Measurements from ENCODE around the gene ZMIZ2. TPM values are rescaled to one million over a fixed set of nuclear protein-coding genes. Genes with fewer than 3 reads are reported as not detected.

ZMIZ2 gene
- total and polyA plus RNA-seq, 2 of the 8 experiments (the other 6 are each of a cell fraction or from before 2014, with no cell fraction given) = 24.4 to 66.4 TPM

GRCh38 chr7:44740055-44740454, 8.6 kb upstream of the ZMIZ2 start:
- no peak for TF ChIP-seq NRF1 (IDR thresholded peaks at IDR 0.05; ENCODE audit: low read depth, low read length)
- no peak for TF ChIP-seq ASH2L (IDR thresholded peaks at IDR 0.05; ENCODE audit: low read length)
- no peak for TF ChIP-seq SRF (IDR thresholded peaks at IDR 0.05; ENCODE audit: low read depth, low read length)
- TF ChIP-seq TCF12 (IDR thresholded peaks at IDR 0.05; ENCODE audit: low read depth, low read length) = no peak
- TF ChIP-seq POLR2AphosphoS5 (IDR thresholded peaks at IDR 0.05; ENCODE audit: low read depth, low read length) = no peak
- no peak for TF ChIP-seq CBX5 (IDR thresholded peaks at IDR 0.05; ENCODE audit: low read depth, low read length)
- no peak for TF ChIP-seq YY1 (IDR thresholded peaks at IDR 0.05; ENCODE audit: low read depth, low read length)
- TF ChIP-seq EP300 (IDR thresholded peaks at IDR 0.05; ENCODE audit: borderline replicate concordance in 1 of 2, low read depth in 2 of 2, low read length in 2 of 2) = no peak
- no peak for TF ChIP-seq CBX8 (IDR thresholded peaks at IDR 0.05; ENCODE audit: borderline replicate concordance, low read depth, low read length)
- TF ChIP-seq TEAD4 (IDR thresholded peaks at IDR 0.05; ENCODE audit: low read depth, low read length) = no peak
- no peak overlapping the region for H3K27ac ChIP-seq (ENCODE audit: low read depth, low read length)
- no peak overlapping the region for H4K91ac ChIP-seq (replicated peaks; ENCODE audit: insufficient read length, low read length)
- H4K5ac ChIP-seq (ENCODE audit: insufficient read length, low read depth, low read length) = no peak overlapping the region
- H3K4ac ChIP-seq (replicated peaks; ENCODE audit: insufficient read length, low read depth, low read length) = no peak overlapping the region
- H3K9me3 ChIP-seq (ENCODE audit: insufficient read depth in 2 of 2, low read depth in 1 of 2, low read length in 1 of 2) = no peaks in the 10 kb centered on the region
- no peak for DNase-seq (ENCODE audit: low read depth in 1 of 2, low spot score in 2 of 2)
- H3K4me2 ChIP-seq (ENCODE audit: insufficient read depth in 1 of 2, low read depth in 2 of 2, low read length in 2 of 2) = no peak overlapping the region
- ChIA-PET POLR2A (ENCODE audit: partially characterized antibody) (interaction anchor here (1.2 to 1.3 kb wide), 2 partner anchors 10 to 58 kb away, joined by 3 read pairs; no protein-coding TSS in a partner anchor), CTCF (ENCODE audit: partially characterized antibody) (no interaction called here)
- no peak overlapping the region for H2BK20ac ChIP-seq (ENCODE audit: low read length)
- FAIRE-seq = no peak
- no peaks in the 10 kb centered on the region for H3K36me3 ChIP-seq (ENCODE audit: control insufficient read depth in 2 of 4, insufficient read depth in 4 of 4, low read length in 3 of 4)
- H3K56ac ChIP-seq (replicated peaks; ENCODE audit: insufficient read length, low read depth, low read length) = no peak overlapping the region
- H3K4me3 ChIP-seq (ENCODE audit: extremely low read depth in 1 of 4, insufficient read depth in 2 of 4, low read depth in 3 of 4, low read length in 4 of 4) = no peak overlapping the region
- H2AK5ac ChIP-seq (ENCODE audit: low read depth, low read length) = no peak overlapping the region
- H2BK12ac ChIP-seq (ENCODE audit: low read depth, low read length) = no peak overlapping the region
- no peak overlapping the region for H3K18ac ChIP-seq (ENCODE audit: extremely low read depth, low read length)
- H4K8ac ChIP-seq (ENCODE audit: extremely low read depth, insufficient read depth, low read length) = no peak overlapping the region
- H3K14ac ChIP-seq (ENCODE audit: insufficient read length) = no peak overlapping the region
- no peak overlapping the region for H3K23ac ChIP-seq (ENCODE audit: insufficient read length)
- no peaks in the 10 kb centered on the region for H3K79me1 ChIP-seq (ENCODE audit: low read depth, low read length)
- no peak overlapping the region for H2BK5ac ChIP-seq (ENCODE audit: low read depth, low read length)
- H2BK15ac ChIP-seq (ENCODE audit: low read length) = no peak overlapping the region
- no peaks in the 10 kb centered on the region for H3K79me2 ChIP-seq (ENCODE audit: control insufficient read depth in 1 of 2, insufficient read depth in 2 of 2, low read length in 2 of 2)
- H3K4me1 ChIP-seq (replicated peaks in 1 of 4; ENCODE audit: control insufficient read depth in 3 of 4, insufficient read depth in 4 of 4, low read length in 3 of 4) = no peaks in the 10 kb centered on the region; a peak in 1 of 7 replicates
- no peak overlapping the region for H3K9ac ChIP-seq (replicated peaks in 1 of 4; ENCODE audit: extremely low read depth in 1 of 4, low read depth in 3 of 4, low read length in 3 of 4)
- no peak overlapping the region for H2BK120ac ChIP-seq (replicated peaks; ENCODE audit: low read depth, low read length)
- 89% methylated on average over 2 of the region's 2 CpGs; no CpG with 5 or more reads in 1 of the 2 experiments for WGBS, 2 experiments (ENCODE audit: extremely low coverage in 1 of 2, insufficient coverage in 1 of 2, insufficient read length in 1 of 2, insufficient replicate concordance in 2 of 2, low coverage in 1 of 2, low lambda C conversion rate in 2 of 2, missing lambda C conversion rate in 1 of 2)
- H2AFZ ChIP-seq (ENCODE audit: low read length) = no peak overlapping the region
- no peaks in the 10 kb centered on the region for H4K20me1 ChIP-seq (replicated peaks in 1 of 2; ENCODE audit: control insufficient read depth in 1 of 2, insufficient read depth in 2 of 2, low read length in 2 of 2)
- no peaks in the 10 kb centered on the region for H3K23me2 ChIP-seq (ENCODE audit: low read depth, low read length)
- H3K27me3 ChIP-seq (replicated peaks in 1 of 4; ENCODE audit: control insufficient read depth in 3 of 4, extremely low read depth in 1 of 4, insufficient read depth in 3 of 4, low read length in 3 of 4) = no peaks in the 10 kb centered on the region

Measured in H1 (cell line).